AG04450 (cell line): ENCODE data around the gene ZFP36L1. TPM values are rescaled to one million over a fixed set of nuclear protein-coding genes. Genes with fewer than 3 reads are reported as not detected.

Experiments used
- CTCF ChIA-PET: fragments of 300-600, 350-600 bp; formaldehyde crosslinking; extraction: SDS; loops from one replicate; lab custom pipeline; 2022; ENCODE audit warnings: antibody characterized with exemption, inconsistent platforms; lab: Charles Lee
- POLR2A ChIA-PET: fragments of 350-600 bp; formaldehyde crosslinking; extraction: SDS; loops from one replicate; lab custom pipeline; 2021; ENCODE audit warnings: antibody characterized with exemption, inconsistent platforms; lab: Yijun Ruan, JAX
- DNase-seq: peaks from one replicate; pipeline ENCODE4 v3.0.0-alpha.2; 2011; ENCODE audit warnings: low read depth, low spot score
- H3K27ac ChIP-seq: one replicate; pipeline ENCODE4 v1.5.1; 2012; ENCODE audit warnings: low read depth, low read length, control low read depth
- H3K27me3 ChIP-seq: one replicate; pipeline ENCODE4 v1.6.0; 2012; ENCODE audit warnings: low read length; ENCODE audit not compliant: control insufficient read depth, insufficient read depth
- H3K4me3 ChIP-seq: 2 replicates; pipeline ENCODE4 v1.5.1; 2011; ENCODE audit warnings: mild to moderate bottlenecking, low read depth, low read length, control low read depth
- H3K9me3 ChIP-seq: 2 replicates; pipeline ENCODE4 v1.5.1; 2012; ENCODE audit warnings: low read length; ENCODE audit not compliant: control insufficient read depth, insufficient read depth
- polyA plus RNA-seq: library from polyadenylated mRNA; depleted of rRNA; stranded (reverse); fragments of >200 nt; gene quantifications from 2 replicates; pipeline ENCODE4 v1.2.3, GENCODE V29; 2011
- TF ChIP-seq, protein P1 (sequence below): IDR thresholded peaks from 2 replicates; pipeline ENCODE4 v1.5.1; 2011; ENCODE audit warnings: low read depth, low read length, control low read depth, inconsistent platforms

Gene ZFP36L1
- polyA plus RNA-seq, 1 experiment = 54.4 TPM

DNA sequence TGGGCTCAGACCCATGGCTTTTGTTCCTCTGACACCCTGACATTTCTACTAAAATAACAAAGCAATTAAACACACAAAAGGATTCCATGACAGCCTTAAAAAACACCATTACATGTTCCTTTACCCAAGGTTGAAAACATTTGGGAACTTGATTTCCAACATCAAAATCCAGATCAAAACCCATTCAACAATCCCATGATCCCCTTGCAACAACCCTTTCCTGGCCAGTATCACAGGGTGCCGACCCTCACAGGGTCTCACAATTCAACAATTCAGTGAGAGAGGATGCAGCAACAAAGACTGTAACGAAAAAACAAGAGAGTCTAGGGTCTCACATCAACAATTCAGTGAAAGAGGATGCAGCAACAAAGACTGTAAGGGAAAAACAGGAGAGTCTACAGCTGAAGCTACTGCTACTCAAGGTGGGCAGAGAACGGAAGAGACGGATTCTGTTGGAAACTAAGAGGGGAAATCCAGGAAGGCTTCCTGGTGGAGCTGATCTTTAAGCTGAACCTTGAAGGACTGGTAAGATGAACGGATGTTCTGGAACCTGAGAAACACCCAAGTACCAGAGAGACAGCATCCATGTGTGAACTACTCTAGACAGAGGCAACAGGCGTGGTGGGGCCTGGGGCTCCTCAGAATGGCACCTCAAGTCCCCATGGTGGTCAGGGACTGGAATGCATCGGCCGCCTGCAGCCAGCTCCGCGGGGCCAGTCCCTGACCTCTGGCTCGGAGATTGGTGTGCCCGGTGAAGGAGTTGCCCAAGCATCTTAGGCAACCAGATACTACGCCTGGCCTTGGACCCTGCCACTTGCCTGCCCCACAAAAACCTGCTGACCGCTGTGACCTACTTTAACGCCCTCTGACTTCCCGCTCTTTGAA lies 22.7 kb upstream of the ZFP36L1 start:
- DNase-seq = no peak
- ChIA-PET POLR2A (interaction anchor here (0.6 to 5.1 kb wide), 4 partner anchors 20 to 101 kb away, joined by 3 to 105 read pairs (median 20); partner anchors contain the start of gene ZFP36L1), CTCF (interaction anchor here (0.8 to 4.2 kb wide), 15 partner anchors 11 to 930 kb away, joined by 3 to 28 read pairs (median 6); no protein-coding TSS in a partner anchor)
- H3K4me3 ChIP-seq = peak overlapping the region; percentile 43
- no peaks in the 10 kb centered on the region for H3K27me3 ChIP-seq
- peaks cover 5% of the 10 kb centered on the region; the same call in 1 of the 2 replicates for H3K9me3 ChIP-seq
- TF ChIP-seq, protein P1, sequence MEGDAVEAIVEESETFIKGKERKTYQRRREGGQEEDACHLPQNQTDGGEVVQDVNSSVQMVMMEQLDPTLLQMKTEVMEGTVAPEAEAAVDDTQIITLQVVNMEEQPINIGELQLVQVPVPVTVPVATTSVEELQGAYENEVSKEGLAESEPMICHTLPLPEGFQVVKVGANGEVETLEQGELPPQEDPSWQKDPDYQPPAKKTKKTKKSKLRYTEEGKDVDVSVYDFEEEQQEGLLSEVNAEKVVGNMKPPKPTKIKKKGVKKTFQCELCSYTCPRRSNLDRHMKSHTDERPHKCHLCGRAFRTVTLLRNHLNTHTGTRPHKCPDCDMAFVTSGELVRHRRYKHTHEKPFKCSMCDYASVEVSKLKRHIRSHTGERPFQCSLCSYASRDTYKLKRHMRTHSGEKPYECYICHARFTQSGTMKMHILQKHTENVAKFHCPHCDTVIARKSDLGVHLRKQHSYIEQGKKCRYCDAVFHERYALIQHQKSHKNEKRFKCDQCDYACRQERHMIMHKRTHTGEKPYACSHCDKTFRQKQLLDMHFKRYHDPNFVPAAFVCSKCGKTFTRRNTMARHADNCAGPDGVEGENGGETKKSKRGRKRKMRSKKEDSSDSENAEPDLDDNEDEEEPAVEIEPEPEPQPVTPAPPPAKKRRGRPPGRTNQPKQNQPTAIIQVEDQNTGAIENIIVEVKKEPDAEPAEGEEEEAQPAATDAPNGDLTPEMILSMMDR = no peak
- H3K27ac ChIP-seq = peak overlapping the region; percentile 95

DNA sequence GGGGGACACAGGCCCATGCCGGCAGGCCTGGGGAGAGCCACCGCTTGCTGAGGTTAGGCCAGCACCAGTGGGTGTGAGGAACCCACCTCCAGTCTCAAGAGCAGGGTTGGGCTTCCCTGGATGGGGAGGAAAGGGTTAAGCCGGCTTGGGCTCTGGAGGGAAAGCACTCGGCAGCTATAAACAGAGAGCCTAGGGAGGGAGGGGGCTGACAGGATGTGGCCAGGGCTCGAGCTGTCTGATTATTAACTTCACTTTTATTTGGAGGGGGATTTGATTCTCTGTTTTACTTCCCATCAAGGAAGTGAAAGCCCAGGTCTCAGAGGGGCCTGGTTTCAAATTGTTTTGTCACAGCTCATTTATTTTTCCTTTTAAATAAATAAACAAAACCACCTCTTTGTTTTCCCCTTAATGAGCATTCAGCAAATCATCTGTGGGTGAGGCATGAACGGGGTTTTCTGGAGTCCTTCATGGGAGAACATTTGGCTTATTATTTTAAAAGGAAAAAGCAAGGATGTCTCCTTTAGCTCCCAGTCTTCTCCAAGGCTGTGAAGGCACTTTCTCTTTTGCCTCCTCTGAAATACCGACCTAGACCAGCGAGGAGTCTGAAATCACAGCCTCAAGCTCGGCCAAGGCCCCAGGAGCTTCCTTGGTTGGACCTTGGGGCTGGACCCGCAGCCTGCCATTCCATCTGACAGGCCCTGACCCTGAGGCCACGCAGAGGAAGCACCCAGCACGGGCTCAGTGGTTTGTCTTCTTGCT lies 21.9 kb upstream of the ZFP36L1 start:
- no peak for DNase-seq
- ChIA-PET CTCF (interaction anchor here (0.5 to 4.2 kb wide), 10 partner anchors 22 to 930 kb away, joined by 3 to 28 read pairs (median 6); partner anchors contain the start of gene ZFP36L1), POLR2A (interaction anchor here (0.6 to 5.1 kb wide), 9 partner anchors 17 to 870 kb away, joined by 3 to 105 read pairs (median 3); partner anchors contain the start of gene ZFP36L1)

DNA sequence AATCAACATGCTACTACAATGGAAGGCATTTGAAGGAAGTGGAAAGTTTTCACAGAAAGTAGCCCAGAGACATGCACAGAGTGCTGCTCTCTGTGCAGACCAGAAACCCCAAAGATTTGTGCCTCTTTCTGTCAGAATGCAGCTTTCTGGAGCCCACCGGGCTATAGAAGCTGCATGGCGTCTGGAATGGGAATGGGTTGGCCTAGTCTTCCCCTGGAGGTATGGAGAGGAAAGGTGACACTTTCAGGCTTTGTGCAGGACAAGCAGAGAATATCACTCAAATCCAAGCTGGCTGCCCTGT lies 21.3 kb upstream of the ZFP36L1 start:
- TF ChIP-seq, protein P1 = no peak
- no peak for DNase-seq
- H3K4me3 ChIP-seq = peak overlapping the region; percentile 43
- CTCF ChIA-PET = interaction anchor here (0.5 to 2.3 kb wide), 6 partner anchors 21 to 930 kb away, joined by 3 to 13 read pairs (median 6); partner anchors contain the start of gene ZFP36L1
- H3K27ac ChIP-seq = peak overlapping the region; percentile 95
- POLR2A ChIA-PET = interaction anchor here (0.8 to 5.1 kb wide), 7 partner anchors 17 to 870 kb away, joined by 3 to 105 read pairs (median 4); partner anchors contain the start of gene ZFP36L1
- H3K9me3 ChIP-seq = peaks cover 5% of the 10 kb centered on the region; the same call in 1 of the 2 replicates
- H3K27me3 ChIP-seq = no peaks in the 10 kb centered on the region

More for the DNA sequence above, 21.9 kb upstream of the ZFP36L1 start:
- H3K9me3 ChIP-seq = peaks cover 5% of the 10 kb centered on the region; the same call in 1 of the 2 replicates
- no peaks in the 10 kb centered on the region for H3K27me3 ChIP-seq
- TF ChIP-seq, protein P1 = no peak
- H3K27ac ChIP-seq = peak overlapping the region; percentile 95
- H3K4me3 ChIP-seq = peak overlapping the region; percentile 43

DNA sequence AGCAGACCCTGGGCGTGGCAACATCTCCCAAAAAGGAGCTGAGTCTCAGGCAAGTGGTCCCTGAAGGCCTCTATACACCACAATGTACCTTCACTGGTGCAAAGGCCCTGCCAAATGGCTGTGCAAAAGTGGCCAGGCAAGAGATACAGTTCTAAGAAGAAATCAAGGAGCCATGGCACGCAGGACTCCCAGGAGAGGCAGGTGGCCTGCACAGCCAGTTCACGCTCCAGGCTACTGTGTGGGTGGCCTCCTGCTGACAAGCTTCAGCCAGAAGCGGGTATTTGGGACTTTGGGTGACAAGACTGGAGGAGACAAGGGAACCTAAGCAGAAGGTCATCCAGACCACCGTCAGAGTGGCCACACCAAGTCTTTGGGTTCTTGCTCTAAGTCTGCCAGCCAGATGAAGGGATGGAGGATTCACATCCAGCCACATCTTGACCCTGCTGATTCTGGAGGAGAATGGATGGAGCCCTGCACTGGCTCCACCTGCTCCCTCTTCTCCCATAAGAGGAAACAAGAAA lies 20.5 kb upstream of the ZFP36L1 start:
- TF ChIP-seq, protein P1 = no peak
- Histone ChIP-seq H3K27ac (no peak overlapping the region), H3K27me3 (no peaks in the 10 kb centered on the region), H3K9me3 (peaks cover 10% of the 10 kb centered on the region), H3K4me3 (no peak overlapping the region)
- POLR2A ChIA-PET = interaction anchor here (5.1 kb wide), 1 partner anchor 22 kb away, joined by 105 read pairs; the partner anchor contains the start of gene ZFP36L1
- no peak for DNase-seq
- CTCF ChIA-PET = interaction anchor here (1.2 to 2.3 kb wide), 3 partner anchors 12 to 24 kb away, joined by 3 to 13 read pairs (median 4); no protein-coding TSS in a partner anchor
